ENCODE results near the gene ZSWIM9.

- no peak for TF ChIP-seq POLR2A (IDR thresholded peaks at IDR 0.05)
- TF ChIP-seq, protein P1, sequence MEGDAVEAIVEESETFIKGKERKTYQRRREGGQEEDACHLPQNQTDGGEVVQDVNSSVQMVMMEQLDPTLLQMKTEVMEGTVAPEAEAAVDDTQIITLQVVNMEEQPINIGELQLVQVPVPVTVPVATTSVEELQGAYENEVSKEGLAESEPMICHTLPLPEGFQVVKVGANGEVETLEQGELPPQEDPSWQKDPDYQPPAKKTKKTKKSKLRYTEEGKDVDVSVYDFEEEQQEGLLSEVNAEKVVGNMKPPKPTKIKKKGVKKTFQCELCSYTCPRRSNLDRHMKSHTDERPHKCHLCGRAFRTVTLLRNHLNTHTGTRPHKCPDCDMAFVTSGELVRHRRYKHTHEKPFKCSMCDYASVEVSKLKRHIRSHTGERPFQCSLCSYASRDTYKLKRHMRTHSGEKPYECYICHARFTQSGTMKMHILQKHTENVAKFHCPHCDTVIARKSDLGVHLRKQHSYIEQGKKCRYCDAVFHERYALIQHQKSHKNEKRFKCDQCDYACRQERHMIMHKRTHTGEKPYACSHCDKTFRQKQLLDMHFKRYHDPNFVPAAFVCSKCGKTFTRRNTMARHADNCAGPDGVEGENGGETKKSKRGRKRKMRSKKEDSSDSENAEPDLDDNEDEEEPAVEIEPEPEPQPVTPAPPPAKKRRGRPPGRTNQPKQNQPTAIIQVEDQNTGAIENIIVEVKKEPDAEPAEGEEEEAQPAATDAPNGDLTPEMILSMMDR (IDR thresholded peaks at IDR 0.05 in 4 of 5, conservative IDR thresholded peaks at IDR 0.05 in 1 of 5) = no peak
Measured at GRCh38 chr19:48127561-48127960, 42.9 kb upstream of the ZSWIM9 start.
